ENCODE measurements around the gene SPIRE1. TPM values are rescaled to one million over a fixed set of nuclear protein-coding genes. Genes with fewer than 3 reads are reported as not detected.
"Not testable (repeated sequence)": the region's sequence is repeated elsewhere in the genome, so short reads cannot be mapped to it uniquely, and the experiment has no call there.

Gene SPIRE1
- total RNA-seq, 1 experiment from 2014 or later, result 16.6 TPM

DNA sequence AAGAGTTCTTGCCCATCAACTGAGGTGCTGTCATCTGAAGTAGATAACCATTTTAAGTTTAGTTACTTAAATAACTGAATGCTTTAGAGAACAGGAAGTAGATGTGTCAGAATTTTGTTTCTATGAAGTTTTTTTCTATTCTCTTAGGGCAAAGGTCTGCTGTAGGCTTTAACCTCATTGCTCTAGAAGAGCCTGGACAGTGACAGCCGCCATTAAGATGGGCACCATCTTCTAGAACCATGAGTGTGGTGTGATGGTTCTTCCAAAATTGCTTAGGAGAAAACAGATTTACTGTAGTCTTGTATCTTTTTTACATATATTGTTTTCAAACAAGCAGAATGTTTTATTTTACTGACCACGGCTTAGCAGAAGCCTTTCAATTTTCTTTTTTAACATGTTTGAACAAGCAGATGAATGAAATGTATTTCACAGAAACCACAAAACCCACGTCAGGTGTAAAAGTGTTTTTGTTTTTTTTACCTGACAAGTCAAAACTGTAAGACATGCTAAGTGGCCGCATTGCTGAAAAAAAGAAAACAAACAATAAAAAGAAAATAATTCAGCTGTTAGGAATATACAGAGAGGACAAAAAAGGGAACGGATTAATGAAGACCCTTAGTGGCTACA is 172.3 kb downstream of the SPIRE1 start:
- Histone ChIP-seq H3K79me1 (ENCODE audit: insufficient read depth, low read depth, low read length, poor library complexity, severe bottlenecking) (no peaks in the 10 kb centered on the region), H3T11ph (ENCODE audit: low read length) (no peak overlapping the region), H4K8ac (replicated peaks; ENCODE audit: insufficient read length, low read depth, low read length) (no peak overlapping the region), H2BK120ac (ENCODE audit: low read depth, low read length, poor library complexity, severe bottlenecking) (no peak overlapping the region), H4K20me1 (ENCODE audit: control insufficient read depth, insufficient read depth, insufficient read length) (no peaks in the 10 kb centered on the region), H3K79me2 (ENCODE audit: insufficient read depth, low read length) (no peaks in the 10 kb centered on the region), H3K9me3 (ENCODE audit: control insufficient read depth, low read depth, low read length) (no peaks in the 10 kb centered on the region), H2BK15ac (ENCODE audit: low read depth, low read length) (no peak overlapping the region), H4K5ac (ENCODE audit: insufficient read length, low read depth, low read length) (no peak overlapping the region), H3K23me2 (ENCODE audit: insufficient read length, low read depth, low read length, poor library complexity, severe bottlenecking) (no peaks in the 10 kb centered on the region), H3K14ac (ENCODE audit: insufficient read depth, low read length) (no peak overlapping the region), H3K9ac (ENCODE audit: extremely low read depth, insufficient read length, low read length) (no peak overlapping the region), H2BK20ac (ENCODE audit: low read depth, low read length, poor library complexity, severe bottlenecking) (no peak overlapping the region), H2BK5ac (ENCODE audit: insufficient read length, low read length) (no peak overlapping the region), H3K23ac (ENCODE audit: insufficient read length, low read depth, low read length) (no peak overlapping the region), H3K27me3 (ENCODE audit: insufficient read depth, low read length) (no peaks in the 10 kb centered on the region), H3K56ac (ENCODE audit: insufficient read length, low read depth, low read length) (no peak overlapping the region), H3K4me2 (ENCODE audit: insufficient read depth, insufficient read length, low read length) (no peak overlapping the region), H2AFZ (ENCODE audit: low read length) (no peak overlapping the region), H4K91ac (ENCODE audit: insufficient read length, low read depth, low read length) (no peak overlapping the region), H3K27ac (ENCODE audit: insufficient read length, low read depth, low read length) (no peak overlapping the region), H3K18ac (ENCODE audit: insufficient read length, low read depth, low read length) (no peak overlapping the region), H2AK5ac (ENCODE audit: insufficient read length, low read length) (no peak overlapping the region), H3K4ac (ENCODE audit: low read depth, low read length) (no peak overlapping the region), H2BK12ac (ENCODE audit: insufficient read length, low read depth, low read length) (no peak overlapping the region), H3K4me1 (ENCODE audit: insufficient read depth, low read length) (no peaks in the 10 kb centered on the region)
- Mint-ChIP-seq H3K27ac (no peak overlapping the region), H3K36me3 (ENCODE audit: insufficient read depth in 1 of 3, low read depth in 3 of 3) (no peaks in the 10 kb centered on the region), H3K4me3 (no peak overlapping the region), H3K9me3 (no peaks in the 10 kb centered on the region), H3K27me3 (ENCODE audit: low read depth) (no peaks in the 10 kb centered on the region), H3K4me1 (peaks cover under 1 to 2% of the 10 kb centered on the region in 2 experiments; a peak in 3 of 4 replicates)
- no peak for DNase-seq
- no CpG with 5 or more reads among the region's 5 CpGs for WGBS (ENCODE audit: extremely low coverage, insufficient read length, low lambda C conversion rate)
- TF ChIP-seq, protein P1, sequence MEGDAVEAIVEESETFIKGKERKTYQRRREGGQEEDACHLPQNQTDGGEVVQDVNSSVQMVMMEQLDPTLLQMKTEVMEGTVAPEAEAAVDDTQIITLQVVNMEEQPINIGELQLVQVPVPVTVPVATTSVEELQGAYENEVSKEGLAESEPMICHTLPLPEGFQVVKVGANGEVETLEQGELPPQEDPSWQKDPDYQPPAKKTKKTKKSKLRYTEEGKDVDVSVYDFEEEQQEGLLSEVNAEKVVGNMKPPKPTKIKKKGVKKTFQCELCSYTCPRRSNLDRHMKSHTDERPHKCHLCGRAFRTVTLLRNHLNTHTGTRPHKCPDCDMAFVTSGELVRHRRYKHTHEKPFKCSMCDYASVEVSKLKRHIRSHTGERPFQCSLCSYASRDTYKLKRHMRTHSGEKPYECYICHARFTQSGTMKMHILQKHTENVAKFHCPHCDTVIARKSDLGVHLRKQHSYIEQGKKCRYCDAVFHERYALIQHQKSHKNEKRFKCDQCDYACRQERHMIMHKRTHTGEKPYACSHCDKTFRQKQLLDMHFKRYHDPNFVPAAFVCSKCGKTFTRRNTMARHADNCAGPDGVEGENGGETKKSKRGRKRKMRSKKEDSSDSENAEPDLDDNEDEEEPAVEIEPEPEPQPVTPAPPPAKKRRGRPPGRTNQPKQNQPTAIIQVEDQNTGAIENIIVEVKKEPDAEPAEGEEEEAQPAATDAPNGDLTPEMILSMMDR (conservative IDR thresholded peaks at IDR 0.05), result no peak

DNA sequence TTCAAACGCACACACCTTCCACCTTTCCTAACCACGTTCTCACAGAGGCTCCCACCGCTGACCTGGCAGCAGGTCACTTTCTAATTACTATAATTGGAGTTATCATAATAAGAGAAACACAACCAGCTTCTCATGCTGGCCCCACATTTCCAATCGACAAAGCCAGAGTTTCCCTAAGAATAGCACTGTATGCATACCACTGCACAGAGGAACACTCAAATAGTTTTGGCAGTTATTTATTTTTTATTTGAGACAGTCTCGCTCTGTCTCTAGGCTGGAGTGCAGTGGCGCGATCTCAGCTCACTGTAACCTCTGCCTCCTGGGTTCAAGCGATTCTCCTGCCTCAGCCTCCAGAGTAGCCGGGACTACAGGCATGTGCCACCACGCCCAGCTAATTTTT is 176.0 kb downstream of the SPIRE1 start:
- H3K56ac ChIP-seq (ENCODE audit: insufficient read length, low read depth, low read length); H2AK5ac ChIP-seq (ENCODE audit: insufficient read length, low read length); H4K8ac ChIP-seq (replicated peaks; ENCODE audit: insufficient read length, low read depth, low read length); H3K27ac ChIP-seq (ENCODE audit: insufficient read length, low read depth, low read length); H3K79me2 ChIP-seq (ENCODE audit: insufficient read depth, low read length); H3K14ac ChIP-seq (ENCODE audit: insufficient read depth, low read length); H3K27me3 ChIP-seq (ENCODE audit: insufficient read depth, low read length); H3K4me2 ChIP-seq (ENCODE audit: insufficient read depth, insufficient read length, low read length); H2BK120ac ChIP-seq (ENCODE audit: low read depth, low read length, poor library complexity, severe bottlenecking); H3K9ac ChIP-seq (ENCODE audit: extremely low read depth, insufficient read length, low read length); H3K9me3 Mint-ChIP-seq; H3K9me3 ChIP-seq (ENCODE audit: control insufficient read depth, low read depth, low read length); H3K23me2 ChIP-seq (ENCODE audit: insufficient read length, low read depth, low read length, poor library complexity, severe bottlenecking); H3K23ac ChIP-seq (ENCODE audit: insufficient read length, low read depth, low read length); H2BK15ac ChIP-seq (ENCODE audit: low read depth, low read length); H3K27me3 Mint-ChIP-seq (ENCODE audit: low read depth); H3K18ac ChIP-seq (ENCODE audit: insufficient read length, low read depth, low read length); H3K36me3 Mint-ChIP-seq (ENCODE audit: insufficient read depth in 1 of 3, low read depth in 3 of 3); H2BK5ac ChIP-seq (ENCODE audit: insufficient read length, low read length); H4K5ac ChIP-seq (ENCODE audit: insufficient read length, low read depth, low read length); H3K79me1 ChIP-seq (ENCODE audit: insufficient read depth, low read depth, low read length, poor library complexity, severe bottlenecking); H2BK12ac ChIP-seq (ENCODE audit: insufficient read length, low read depth, low read length); H4K20me1 ChIP-seq (ENCODE audit: control insufficient read depth, insufficient read depth, insufficient read length); DNase-seq; H3K4me1 ChIP-seq (ENCODE audit: insufficient read depth, low read length); H3T11ph ChIP-seq (ENCODE audit: low read length); H2AFZ ChIP-seq (ENCODE audit: low read length); H3K4ac ChIP-seq (ENCODE audit: low read depth, low read length); H4K91ac ChIP-seq (ENCODE audit: insufficient read length, low read depth, low read length); H2BK20ac ChIP-seq (ENCODE audit: low read depth, low read length, poor library complexity, severe bottlenecking); H3K4me3 Mint-ChIP-seq: not testable (repeated sequence)
- WGBS (ENCODE audit: extremely low coverage, insufficient read length, low lambda C conversion rate), result no CpG with 5 or more reads among the region's 10 CpGs
- peak overlapping the region in 2 of 3 experiments; percentile 14 to 48; a peak in 3 of 7 replicates for H3K27ac Mint-ChIP-seq
- peaks cover 13 to 19% of the 10 kb centered on the region in 2 experiments for H3K4me1 Mint-ChIP-seq

Data from H9 (cell line).